ENCODE data around the gene MSH4.
"Not testable (repeated sequence)": the region's sequence is repeated elsewhere in the genome, so short reads cannot be mapped to it uniquely, and the experiment has no call there.

The MSH4 gene

GRCh38 chr1:75796376-75797272 lies at the start of gene MSH4:
Gene MSH4 (plus strand): TSS chr1:75796882. CDS start chr1:75796986, 104 bp downstream.
- DNase-seq (ENCODE audit: low spot score) = no peak

GRCh38 chr1:75757210-75757609 lies 39.5 kb upstream of the MSH4 start:
- DNase-seq (ENCODE audit: low spot score) = not testable (repeated sequence)

DNA sequence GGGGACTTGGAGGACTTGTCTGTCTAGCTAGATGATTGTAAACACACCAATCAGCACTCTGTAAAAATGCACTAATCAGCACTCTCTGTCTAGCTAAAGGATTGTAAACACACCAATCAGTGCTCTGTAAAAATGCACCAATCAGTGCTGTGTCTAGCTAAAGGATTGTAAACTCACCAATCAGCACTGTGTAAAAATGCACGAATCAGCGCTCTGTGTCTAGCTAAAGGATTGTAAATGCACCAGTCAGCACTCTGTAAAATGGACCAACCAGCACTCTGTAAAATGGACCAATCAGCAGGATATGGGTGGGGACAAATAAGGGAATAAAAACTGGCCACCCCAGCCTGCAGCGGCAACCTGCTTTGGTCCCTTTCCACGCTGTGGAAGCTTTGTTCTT lies 38.1 kb upstream of the MSH4 start:
- not testable (repeated sequence) for DNase-seq (ENCODE audit: low spot score)

DNA sequence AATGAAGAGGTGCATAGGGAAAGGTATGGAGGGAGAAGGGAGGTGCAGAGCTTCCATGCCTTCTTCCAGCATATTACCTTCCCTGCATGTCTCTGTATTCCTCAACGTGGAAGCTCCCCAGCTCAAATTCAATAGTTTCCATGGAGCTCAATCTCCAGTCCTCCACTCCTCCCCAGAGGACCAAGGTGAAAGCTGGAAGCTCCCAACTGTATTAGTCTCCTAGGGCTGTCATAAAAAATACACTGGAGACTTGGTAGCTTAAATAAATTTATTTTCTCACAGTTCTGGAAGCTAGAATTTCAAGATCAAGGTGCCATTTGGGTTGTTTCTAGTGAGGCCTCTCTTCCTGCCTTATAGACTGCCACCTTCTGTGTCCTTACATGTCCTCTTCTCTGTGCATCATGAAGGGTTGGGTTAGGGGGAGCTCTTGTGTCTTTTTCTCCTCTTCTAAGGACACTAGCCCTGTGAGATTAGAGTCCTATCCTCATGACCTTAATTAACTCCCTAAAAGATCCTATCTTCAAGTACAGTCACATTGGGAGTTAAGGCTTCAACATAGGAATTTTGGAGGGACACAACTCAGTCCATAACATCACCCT lies 32.5 kb upstream of the MSH4 start:
- DNase-seq (ENCODE audit: low spot score) = no peak

- no peak for DNase-seq (ENCODE audit: low spot score)
These were observed 30.9 kb upstream of the MSH4 start for GRCh38 chr1:75765697-75766355.

DNA sequence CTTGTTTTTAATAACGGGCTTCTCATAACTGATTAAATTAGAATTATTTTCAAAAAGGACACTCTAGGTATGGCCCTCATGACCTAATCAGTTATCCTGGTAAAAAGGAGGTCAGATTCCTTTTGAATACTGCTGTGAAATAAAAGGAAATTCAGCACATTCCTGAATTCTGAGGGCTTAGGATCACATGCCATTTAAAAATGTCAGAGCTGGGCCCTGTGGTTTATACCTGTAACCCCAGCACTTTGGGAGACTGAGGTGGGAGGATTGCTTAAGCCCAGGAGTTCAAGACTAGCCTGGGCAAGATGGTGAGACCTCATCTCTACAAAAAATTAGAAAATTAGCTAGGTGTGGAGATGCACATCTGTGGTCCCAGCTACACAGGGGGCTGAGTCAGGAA lies 28.7 kb upstream of the MSH4 start:
- DNase-seq (ENCODE audit: low spot score) = no peak

GRCh38 chr1:75770761-75771160 lies 25.9 kb upstream of the MSH4 start:
- no peak for DNase-seq (ENCODE audit: low spot score)

GRCh38 chr1:75771978-75772377 lies 24.7 kb upstream of the MSH4 start:
- DNase-seq (ENCODE audit: low spot score) = no peak

DNA sequence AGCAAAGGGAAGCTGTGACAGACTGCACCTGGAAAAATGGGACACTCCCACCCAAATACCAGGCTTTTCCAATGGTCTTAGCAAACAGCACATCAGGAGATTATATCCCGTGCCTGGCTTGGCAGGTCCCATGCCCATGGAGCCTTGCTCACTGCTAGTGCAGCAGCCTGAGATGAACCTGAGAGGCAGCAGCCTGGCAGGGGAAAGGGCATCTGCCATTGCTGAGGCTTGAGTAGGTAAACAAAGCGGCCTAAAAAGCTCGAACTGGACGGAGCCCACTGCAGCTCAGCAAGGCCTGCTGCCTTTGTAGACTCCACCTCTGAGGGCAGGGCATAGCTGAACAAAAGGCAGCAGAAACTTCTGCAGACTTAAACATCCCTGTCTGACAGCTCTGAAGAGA lies 18.9 kb upstream of the MSH4 start:
- DNase-seq (ENCODE audit: low spot score) = not testable (repeated sequence)

GRCh38 chr1:75778694-75779093 lies 18.0 kb upstream of the MSH4 start:
- not testable (repeated sequence) for DNase-seq (ENCODE audit: low spot score)

- not testable (repeated sequence) for DNase-seq (ENCODE audit: low spot score)
These were observed 16.5 kb upstream of the MSH4 start for GRCh38 chr1:75780183-75780582.

DNA sequence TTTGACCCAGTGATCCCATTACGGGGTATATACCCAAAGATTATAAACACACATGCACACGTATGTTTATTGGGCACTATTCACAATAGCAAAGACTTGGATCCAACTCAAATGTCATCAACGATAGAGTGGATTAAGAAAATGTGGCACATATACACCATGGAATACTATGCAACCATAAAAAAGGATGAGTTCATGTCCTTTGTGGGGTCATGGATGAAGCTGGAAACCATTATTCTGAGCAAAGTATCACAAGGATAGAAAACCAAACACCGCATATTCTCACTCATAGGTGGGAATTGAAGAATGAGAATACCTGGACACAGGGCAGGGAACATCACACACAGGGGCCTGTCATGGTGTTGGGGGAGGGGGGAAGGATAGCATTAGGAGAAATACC lies 12.8 kb upstream of the MSH4 start:
- not testable (repeated sequence) for DNase-seq (ENCODE audit: low spot score)

DNA sequence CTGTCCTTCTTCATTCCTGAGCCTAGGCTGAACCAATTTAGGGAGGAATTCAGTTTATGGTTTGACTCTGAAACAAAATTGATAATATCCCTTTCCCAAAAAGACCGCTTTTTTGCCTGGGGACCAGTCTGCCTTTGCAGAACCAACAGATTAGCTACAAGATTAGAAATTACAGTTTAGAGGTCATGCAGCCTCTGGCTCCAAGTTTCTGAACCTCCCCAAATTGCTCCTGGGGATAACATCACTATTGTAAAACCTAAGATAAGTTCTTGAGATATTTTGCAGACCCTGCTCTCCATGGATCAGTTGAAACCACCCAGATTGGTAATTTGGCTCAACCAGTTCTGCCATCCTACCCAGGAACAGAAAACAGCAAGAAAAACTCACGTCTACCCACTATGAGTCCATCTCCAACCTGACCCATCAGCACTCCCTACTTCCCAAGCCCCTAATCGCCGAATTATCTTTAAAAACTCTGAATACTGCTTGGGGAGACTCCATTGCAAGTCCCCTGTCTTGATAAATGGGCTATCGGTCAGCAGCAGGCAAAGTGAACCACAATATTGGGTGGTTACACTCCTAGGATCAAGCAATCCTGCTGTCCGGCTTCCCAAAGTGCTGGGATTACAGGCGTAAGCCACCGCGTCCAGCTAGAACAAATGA lies 11.2 kb upstream of the MSH4 start:
- no peak for DNase-seq (ENCODE audit: low spot score)

DNA sequence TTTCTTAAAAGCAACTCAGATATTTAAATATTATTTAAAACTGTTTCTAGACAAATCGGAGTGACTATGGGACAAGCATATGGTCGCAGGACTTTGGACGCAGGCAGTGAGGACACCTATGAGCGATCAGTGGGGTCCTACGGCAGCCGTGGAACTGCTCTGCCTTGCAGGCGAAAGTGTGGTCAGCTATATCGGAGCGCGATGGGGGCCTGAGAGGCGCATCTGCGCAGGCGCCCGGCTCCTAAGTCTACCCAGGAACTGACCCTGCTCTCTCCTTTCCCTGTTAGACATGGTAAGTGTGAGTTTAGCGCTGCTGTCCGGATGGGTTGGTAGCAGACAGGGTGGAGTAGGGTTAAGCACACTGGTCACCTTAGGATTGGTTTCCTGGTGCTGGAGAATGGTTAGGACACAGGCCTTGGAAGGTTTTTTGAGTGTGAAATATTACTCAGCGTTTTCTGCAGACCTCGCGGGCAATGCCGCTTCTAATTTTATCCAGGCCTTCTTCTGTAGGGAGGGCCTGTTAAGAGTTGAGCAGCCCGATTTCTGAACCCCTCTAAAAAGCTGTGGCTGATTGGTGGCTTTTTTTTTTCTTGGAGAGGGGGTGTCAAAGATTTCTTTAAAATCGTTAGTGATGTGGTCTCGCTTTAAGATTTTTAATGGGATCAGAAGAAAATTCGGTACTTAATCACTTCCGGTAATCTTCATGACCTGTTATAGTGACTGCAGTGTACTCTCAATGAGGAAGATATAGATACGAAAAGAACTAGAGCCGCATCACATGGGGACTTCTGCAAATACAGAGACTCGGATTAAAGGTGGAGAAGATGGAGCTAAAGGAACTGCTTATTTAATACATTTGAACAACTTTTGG lies 10.5 kb upstream of the MSH4 start, which contains the start of gene RABGGTB:
TSS of gene RABGGTB (plus strand) at position 274 of the 871 bp plus-strand sequence. CDS start at position 290, 16 bp downstream.
- DNase-seq (ENCODE audit: low spot score) = peak; percentile 97

GRCh38 chr1:75786901-75787493 lies 9.7 kb upstream of the MSH4 start:
- no peak for DNase-seq (ENCODE audit: low spot score)

DNA sequence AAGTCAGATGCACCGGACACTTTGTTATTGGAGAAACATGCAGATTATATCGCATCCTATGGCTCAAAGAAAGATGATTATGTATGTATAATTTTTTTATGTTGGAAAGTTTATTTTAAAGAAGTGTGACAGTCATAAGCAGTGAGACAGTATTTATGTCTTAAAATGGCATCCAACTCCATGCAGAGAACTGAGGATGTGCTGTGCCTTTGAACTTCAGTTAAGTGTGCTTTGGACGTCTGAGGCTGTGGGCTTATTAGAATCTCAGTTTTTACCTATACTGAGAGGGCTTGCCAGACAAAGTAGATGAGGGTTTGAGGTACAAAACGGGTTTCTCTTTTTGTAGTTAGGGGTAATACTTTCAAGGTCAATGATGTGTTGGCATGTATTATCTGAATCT lies 9.2 kb upstream of the MSH4 start:
- no peak for DNase-seq (ENCODE audit: low spot score)

- no peak for DNase-seq (ENCODE audit: low spot score)
These were observed 6.7 kb upstream of the MSH4 start for GRCh38 chr1:75789988-75790387.

- no peak for DNase-seq (ENCODE audit: low spot score)
These were observed 5.7 kb upstream of the MSH4 start for GRCh38 chr1:75791022-75791421.

DNA sequence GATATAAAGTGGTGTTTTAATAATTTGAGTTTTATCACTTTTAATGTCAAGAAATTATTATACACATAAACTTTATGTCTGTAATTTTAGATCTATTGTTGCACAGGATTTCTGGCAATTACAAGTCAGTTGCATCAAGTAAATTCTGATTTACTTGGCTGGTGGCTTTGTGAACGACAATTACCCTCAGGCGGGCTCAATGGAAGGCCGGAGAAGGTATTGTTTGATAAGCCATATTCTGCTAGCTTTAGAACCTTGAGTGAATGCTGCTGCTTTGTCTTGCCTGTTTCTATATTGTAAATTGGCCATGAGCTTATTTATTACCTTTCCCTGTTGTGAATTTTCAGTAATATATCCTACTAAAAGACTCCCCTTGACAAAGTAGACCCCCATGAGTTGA lies 4.6 kb upstream of the MSH4 start:
- DNase-seq (ENCODE audit: low spot score) = no peak

GRCh38 chr1:75794382-75794781 lies 2.3 kb upstream of the MSH4 start:
- no peak for DNase-seq (ENCODE audit: low spot score)

DNA sequence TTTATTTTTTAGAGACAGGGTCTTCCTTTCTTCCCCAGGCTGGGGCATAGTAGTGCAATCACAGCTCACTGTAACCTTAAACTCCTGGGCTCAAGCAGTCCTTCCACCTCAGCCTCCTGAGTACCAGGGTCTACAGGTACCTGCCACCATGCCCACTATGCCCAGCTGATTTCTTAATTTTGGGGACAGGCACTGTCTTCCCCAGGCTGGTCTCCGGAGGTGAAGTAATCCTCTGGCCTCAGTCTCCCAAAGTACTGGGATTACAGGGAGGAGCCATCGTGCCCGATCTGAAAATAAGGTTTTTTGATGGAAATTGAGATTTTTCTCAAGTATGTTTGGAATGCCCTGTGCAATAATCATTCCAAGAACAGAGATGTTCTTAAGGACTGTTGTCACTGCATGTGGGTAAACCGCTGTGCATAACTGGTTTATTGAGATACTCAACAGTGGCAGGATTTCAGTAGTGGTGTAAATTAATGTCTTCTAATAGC lies 934 bp upstream of the MSH4 start:
- no peak for DNase-seq (ENCODE audit: low spot score)
